Suppressor macrophage treated with lipopolysaccharide for 4 hours (primary cell): Measurements from ENCODE around the gene SORT1.

Experiments
- DNase-seq: peaks from one replicate; pipeline ENCODE4 v3.0.0-alpha.2; 2020

SORT1 gene

DNA sequence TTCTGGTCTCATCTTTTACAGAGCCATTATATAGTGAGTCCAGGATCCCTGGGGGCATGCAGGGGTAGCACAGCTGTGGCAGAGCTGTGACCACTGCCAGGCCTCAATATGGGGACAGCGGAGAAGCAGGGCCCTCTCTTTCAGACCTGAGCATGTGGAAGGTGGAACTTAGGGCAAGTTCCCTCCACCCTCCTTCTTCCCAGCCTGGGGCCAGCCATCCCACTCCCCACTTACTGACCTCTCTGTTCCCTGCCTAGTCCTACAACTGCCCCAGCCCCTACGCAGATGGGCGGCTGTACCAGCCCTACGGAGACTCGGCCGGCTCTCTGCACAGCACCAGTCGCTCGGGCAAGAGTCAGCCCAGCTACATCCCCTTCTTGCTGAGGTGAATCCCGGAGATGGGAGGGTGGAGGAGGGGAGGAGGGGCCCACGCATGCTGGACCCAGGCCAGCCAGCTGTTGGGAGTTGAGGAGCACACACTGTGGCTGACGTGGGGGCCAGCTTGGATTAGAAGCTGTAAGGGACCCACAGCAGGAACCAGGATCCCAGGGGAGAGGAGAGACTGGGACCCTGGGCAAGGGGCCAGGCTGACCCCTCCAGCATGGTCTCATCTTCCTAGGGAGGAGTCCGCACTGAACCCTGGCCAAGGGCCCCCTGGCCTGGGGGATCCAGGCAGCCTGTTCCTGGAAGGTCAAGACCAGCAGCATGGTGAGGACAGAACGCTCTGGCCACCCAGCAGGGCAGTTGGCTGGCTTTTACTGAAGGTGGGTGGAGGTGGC, 125.5 kb downstream of the SORT1 start:
- DNase-seq = no peak

DNA sequence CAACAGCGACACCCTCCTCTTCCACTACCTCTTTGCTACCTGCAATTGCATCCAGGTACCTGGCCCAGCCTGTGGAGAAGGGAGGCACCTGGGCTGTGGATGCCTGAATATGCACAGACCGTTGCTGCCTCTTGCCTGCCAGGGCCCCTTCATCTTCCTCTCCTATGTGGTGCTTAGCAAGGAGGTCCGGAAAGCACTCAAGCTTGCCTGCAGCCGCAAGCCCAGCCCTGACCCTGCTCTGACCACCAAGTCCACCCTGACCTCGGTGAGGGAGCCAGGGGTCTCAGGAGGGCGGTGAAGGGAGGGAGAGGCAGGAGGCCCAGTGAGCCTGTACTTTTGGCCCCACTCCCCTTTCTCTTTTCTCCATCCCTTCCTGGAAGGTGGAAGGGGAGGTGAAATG, 126.3 kb downstream of the SORT1 start:
- no peak for DNase-seq

DNA sequence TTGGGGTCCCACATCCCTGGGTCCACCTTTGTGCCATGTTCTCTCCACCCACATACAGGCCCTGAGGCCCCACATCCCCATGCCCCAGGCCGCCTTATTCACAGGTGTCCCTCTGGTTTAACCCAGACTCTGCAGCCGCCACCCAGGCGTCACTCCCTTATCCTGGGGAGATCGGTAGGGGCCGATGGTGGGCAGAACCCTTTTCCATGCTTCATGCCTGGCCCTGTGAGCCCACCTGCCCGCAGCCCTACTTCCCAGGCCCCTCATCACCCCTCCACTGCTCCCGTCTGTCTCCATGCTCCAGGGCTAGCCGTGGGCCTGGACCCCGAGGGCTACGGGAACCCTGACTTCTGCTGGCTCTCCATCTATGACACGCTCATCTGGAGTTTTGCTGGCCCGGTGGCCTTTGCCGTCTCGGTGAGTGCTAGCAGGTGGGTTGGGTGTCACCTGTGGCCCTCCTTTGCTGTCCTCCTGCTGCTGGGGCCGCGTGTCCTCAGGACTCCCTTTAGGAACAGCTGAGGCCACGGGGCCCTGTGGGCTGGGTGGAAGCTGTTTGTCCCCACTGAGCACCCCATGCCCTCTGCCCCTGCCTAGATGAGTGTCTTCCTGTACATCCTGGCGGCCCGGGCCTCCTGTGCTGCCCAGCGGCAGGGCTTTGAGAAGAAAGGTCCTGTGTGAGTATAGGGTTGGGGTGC, 126.9 kb downstream of the SORT1 start:
- DNase-seq = no peak

DNA sequence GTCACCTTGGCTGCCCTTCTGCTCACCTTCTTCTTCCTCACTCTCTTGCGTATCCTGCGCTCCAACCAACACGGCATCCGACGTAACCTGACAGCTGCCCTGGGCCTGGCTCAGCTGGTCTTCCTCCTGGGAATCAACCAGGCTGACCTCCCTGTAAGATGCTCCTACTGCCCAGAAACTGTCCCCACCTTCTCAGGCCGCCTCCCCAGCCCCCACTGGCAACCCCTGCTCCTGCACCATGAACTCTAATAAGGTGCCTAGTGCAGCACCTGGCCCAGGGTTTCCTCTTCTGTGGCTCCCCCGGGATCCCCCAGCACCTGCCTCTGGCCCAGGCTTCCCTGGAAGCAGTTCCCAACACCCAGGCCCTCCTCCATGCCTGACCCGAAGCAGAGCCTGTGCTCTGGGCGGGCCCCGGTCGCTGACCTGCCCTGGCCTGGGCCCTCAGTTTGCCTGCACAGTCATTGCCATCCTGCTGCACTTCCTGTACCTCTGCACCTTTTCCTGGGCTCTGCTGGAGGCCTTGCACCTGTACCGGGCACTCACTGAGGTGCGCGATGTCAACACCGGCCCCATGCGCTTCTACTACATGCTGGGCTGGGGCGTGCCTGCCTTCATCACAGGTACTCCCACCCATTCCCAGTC, 127.6 kb downstream of the SORT1 start:
- no peak for DNase-seq

DNA sequence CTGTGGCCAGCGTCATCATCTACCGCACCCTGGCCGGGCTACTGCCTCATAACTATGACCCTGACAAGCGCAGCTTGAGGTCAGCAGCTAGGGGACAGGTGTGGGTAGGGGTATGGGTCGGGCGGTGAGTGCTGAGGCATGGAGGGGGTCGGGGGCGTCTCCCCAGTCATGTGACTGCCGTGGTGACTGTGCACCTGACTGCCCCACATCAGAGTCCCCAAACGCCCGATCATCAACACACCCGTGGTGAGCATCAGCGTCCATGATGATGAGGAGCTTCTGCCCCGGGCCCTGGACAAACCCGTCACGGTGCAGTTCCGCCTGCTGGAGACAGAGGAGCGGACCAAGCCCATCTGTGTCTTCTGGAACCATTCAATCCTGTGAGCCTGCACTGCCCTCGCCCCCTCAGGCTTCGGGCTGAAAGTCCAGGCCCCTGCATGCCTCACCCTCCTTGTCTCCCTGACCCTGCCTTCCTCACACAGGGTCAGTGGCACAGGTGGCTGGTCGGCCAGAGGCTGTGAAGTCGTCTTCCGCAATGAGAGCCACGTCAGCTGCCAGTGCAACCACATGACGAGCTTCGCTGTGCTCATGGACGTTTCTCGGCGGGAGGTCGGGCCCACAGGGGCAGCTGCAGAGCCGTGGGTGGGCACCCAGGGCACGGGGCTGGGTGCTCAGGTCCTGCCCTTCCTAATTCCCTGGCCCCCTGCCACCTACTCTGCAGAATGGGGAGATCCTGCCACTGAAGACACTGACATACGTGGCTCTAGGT, 128.3 kb downstream of the SORT1 start:
- no peak for DNase-seq

DNA sequence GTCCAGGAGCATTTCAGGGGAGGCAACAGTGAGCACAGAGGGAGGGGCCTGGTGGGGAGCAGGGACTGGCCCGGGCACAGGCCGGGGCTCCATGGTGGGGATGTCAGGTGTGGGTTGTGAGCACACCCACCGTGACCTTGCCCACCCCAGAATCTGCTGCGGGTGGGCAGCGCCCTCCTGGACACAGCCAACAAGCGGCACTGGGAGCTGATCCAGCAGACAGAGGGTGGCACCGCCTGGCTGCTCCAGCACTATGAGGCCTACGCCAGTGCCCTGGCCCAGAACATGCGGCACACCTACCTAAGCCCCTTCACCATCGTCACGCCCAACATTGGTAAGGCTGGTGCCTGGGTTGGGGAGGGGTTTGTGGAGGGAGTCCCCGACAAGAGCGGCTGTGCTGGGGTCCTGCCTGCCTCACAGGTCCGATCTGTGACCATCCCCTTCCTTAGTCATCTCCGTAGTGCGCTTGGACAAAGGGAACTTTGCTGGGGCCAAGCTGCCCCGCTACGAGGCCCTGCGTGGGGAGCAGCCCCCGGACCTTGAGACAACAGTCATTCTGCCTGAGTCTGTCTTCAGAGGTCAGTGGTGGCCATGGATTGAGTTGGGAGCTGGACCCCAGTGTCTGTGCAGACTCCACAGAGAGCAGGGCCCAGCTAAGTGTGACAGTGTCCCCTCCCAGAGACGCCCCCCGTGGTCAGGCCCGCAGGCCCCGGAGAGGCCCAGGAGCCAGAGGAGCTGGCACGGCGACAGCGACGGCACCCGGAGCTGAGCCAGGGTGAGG, 129.1 kb downstream of the SORT1 start:
- DNase-seq = no peak

DNA sequence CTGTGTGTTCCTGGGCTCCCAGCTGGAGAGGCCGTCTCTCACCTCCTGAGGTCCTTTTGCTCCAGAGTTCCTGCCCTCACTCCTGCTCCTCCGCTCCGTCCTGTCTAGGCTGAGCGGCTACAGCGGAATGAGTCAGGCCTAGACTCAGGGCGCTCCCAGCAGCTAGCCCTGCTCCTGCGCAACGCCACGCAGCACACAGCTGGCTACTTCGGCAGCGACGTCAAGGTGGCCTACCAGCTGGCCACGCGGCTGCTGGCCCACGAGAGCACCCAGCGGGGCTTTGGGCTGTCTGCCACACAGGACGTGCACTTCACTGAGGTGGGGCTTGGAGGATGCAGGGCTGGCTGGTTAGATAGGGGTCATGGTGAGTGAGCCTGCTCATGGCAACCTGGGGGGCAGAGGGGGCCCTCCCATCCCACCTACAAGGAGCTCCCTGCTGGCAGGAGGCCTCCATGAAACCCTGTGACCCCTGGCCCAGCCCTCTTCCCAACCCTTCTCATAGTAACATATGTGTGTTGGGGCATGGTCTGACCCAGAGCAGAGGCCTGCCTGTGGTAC, 129.9 kb downstream of the SORT1 start:
- no peak for DNase-seq

DNA sequence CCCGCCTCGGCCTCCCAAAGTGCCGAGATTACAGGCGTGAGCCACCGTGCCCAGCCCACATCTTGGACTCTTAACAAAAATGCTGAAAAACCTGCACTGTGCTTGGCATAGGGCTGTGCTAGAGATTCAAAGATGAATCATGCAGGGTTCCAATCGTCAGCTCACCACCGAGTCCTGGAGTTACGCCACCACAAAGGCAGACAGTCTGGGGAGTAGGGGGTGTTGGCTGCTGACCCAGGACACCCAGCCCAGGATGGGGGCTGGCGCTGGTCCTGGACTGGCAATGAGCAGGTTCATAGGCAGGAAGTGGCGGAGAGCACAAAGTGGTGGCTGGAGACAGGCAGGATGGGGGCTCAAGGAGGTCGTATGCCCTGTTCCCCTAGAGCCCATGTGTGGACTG, 130.8 kb downstream of the SORT1 start:
- no peak for DNase-seq

DNA sequence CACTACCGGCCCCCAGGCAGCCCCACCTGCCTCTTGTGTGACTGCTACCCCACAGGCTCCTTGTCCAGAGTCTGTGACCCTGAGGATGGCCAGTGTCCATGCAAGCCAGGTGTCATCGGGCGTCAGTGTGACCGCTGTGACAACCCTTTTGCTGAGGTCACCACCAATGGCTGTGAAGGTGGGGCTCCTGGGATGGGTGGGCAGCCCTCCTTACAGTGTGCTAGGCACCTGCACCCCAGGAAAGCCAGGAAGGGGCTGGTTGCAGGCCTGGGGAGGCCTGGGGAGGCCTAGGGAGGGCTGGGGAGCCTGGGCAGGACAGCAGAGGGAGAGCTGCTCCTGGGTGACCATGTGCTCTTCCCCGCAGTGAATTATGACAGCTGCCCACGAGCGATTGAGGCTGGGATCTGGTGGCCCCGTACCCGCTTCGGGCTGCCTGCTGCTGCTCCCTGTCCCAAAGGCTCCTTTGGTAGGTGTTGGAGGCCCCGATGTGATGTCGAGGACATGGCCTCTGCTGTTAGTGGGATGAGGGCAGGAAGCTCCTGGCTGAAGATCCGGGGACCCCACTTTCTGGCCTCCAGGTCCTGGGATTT, 131.9 kb downstream of the SORT1 start:
- DNase-seq = no peak

DNA sequence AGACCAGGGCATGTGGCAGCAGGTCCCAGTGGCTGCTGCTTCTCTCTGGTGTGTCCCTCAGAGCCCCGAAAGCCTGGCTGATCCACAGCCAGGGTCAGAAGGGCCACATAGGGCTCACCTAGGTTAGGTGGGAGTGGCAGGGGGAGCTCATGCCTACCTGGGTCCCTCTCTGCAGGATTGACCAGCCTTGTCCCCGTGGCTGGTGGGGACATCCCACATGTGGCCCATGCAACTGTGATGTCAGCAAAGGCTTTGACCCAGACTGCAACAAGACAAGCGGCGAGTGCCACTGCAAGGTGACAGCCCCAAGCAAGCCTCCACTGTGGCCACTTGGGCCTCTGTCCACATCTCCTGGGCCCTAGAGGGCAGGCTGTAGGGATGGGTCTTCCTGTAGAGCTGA, 132.7 kb downstream of the SORT1 start:
- DNase-seq = no peak

DNA sequence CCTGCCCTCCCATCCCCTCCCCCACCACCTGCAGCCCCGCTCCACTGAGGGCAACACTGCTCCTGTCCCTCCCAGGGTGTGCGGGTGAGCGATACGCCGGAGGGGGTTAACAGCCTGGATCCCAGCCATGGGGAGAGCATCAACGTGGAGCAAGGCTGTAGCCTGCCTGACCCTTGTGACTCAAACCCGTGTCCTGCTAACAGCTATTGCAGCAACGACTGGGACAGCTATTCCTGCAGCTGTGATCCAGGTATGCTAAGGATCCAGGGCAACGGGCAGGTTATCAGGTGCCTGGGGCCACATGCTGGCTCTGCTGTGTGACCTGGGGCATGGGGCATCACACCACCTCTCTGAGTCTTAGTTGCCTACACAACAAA, 133.4 kb downstream of the SORT1 start:
- DNase-seq = no peak

DNA sequence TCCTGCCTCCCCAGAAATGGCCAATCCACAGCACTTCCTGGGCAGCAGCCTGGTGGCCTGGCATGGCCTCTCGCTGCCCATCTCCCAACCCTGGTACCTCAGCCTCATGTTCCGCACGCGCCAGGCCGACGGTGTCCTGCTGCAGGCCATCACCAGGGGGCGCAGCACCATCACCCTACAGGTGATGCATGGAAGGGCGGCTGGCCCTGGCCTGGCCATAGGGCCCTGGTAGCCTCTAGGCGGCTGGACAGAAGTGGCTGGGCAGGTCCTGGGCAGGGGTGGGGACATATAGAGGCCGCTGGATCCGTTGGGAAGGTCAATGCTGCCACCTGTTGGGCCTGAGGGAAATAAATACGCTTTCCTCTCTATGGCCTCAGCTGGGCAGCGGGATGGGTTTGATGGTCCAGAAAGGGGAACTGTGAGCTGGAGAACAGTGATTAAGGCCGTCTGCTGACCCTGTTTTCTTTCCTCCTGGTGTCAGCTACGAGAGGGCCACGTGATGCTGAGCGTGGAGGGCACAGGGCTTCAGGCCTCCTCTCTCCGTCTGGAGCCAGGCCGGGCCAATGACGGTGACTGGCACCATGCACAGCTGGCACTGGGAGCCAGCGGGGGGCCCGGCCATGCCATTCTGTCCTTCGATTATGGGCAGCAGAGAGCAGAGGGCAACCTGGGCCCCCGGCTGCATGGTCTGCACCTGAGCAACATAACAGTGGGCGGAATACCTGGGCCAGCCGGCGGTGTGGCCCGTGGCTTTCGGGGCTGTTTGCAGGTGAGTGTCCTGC, 133.9 kb downstream of the SORT1 start:
- peak; percentile 88 for DNase-seq

DNA sequence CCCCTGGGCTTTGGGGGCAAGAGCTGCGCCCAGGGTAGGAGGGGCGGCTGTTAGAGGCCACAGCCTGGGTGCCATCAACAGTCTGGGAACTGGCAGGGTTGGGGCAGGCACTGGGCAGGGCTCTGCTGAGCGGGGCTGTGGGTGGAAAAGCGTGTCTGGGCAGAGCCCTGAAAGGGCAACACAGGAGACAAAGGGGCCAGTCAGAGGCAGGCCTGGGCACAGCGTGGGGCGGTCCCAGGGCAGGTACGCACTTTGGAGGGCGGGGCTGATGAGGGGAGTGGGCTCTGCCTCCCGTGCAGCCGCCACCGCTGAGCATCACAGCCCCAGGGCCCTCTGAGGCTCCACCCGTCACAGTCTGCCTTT, 134.5 kb downstream of the SORT1 start:
- DNase-seq = no peak

DNA sequence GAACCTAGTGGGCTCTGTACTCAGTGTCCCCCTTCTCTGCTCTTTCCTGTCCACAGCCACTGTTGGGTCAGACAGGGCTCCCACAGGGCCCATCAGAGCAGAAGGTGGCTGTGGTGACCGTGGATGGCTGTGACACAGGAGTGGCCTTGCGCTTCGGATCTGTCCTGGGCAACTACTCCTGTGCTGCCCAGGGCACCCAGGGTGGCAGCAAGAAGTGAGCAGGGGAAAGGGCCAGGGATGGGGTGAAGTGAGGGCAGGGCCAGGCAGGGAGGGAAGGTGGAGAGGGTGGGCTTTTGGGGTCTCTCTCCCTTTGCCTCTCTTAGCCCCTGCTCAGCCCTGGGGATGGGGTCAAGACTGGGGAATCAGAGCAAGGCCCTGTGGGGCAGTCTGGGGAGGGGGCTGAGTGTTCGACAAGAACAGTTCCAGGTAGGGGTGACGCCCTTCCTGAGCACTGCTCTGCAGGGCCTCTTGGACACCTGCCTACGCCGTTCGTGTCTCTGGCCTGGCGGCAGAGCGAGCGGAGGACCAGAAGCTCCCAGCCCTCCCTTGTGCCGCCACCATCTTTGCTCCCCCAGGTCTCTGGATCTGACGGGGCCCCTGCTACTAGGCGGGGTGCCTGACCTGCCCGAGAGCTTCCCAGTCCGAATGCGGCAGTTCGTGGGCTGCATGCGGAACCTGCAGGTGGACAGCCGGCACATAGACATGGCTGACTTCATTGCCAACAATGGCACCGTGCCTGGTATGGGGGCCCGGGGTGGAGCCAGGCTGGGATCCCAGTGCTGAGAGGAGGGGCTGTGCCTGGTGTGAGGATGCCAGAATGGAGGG, 135.3 kb downstream of the SORT1 start:
- DNase-seq = no peak

DNA sequence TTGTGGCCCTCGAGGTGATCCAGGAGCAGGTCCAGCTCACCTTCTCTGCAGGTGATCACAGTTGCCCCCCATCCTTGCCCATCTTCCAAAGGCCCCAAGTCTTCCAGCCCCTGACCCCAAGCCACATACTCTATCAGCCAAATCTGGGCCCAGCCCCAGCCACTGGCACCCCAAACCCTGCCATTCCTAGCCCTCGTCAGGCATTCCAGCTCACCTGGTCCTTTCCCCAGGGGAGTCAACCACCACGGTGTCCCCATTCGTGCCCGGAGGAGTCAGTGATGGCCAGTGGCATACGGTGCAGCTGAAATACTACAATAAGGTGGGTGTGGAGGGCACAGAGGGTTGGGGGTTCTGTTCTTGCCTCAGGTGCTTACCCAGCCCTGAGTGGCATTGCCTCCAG, 136.1 kb downstream of the SORT1 start:
- DNase-seq = no peak

DNA sequence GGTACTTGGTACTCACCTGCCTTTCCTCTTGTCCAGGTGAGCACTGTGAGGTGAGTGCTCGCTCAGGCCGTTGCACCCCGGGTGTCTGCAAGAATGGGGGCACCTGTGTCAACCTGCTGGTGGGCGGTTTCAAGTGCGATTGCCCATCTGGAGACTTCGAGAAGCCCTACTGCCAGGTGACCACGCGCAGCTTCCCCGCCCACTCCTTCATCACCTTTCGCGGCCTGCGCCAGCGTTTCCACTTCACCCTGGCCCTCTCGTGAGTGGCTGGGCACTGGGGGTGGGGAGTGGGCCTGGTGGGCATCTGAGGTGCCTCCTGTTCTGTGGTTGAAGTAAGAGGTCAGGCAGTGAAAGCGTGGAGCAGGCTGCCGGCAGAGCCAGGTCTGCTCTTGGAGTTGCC, 136.7 kb downstream of the SORT1 start:
- DNase-seq = no peak

DNA sequence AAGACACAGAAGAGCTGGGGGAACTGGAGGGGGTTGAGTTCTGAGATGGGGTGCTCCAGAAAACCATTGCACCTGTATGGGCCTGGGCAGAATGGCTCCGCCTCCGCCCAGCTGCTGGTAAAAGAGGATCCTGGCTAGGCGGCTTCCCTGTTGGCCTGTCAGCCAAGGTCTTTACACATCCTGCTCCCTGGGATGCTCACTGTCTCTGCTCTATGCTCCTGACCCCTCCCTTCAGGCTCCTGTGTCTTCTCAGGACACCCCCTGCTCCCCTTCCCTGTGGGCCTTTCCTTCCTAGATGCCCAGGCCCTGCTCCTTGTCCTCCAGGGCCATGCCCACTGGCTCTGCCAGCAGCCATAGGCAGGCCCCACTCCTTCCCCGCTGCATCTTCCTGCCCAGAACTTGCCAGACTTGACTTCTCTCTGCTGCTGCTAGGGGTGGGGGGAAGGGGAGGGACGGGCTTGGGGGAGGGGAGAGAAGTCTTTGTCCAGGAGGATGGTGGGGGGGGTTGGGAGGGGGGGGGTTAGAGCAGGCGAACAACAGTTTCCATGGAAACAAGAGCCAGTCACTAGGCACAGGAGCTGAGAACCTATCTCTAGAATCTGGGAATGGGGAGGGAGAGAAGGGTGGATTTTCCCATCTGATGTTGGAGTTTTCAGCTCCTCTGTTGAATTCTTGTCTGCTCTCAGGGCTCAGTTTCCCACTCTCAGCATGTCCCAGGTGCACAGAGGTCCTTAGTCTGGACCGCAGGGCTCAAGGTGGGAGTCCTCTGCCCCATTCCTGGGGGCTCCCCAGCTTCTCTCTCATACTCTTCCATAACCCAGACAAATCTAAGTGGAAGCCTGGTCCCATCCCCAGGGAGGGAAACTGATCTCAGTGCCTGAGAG, 137.8 kb downstream of the SORT1 start:
- no peak for DNase-seq
